ENCODE measurements around the gene ANKRD11. TPM values are rescaled to one million over a fixed set of nuclear protein-coding genes. Genes with fewer than 3 reads are reported as not detected.
"Not testable (repeated sequence)": the region's sequence is repeated elsewhere in the genome, so short reads cannot be mapped to it uniquely, and the experiment has no call there.

Gene ANKRD11
- total RNA-seq, 2 donors from 2014 or later: 197 to 320 TPM

- Mint-ChIP-seq H3K4me1 (ENCODE audit: low read depth in 2 of 2) (peaks cover 0 to 13% of the 10 kb centered on the region in 2 donors), H3K4me3 (no peak overlapping the region), H3K36me3 (peaks cover 4% of the 10 kb centered on the region), H3K27ac (no peak overlapping the region), H3K27me3 (no peaks in the 10 kb centered on the region), H3K9me3 (no peaks in the 10 kb centered on the region)
- peak in 1 of 2 donors; percentile 19 for ATAC-seq
- no peak for DNase-seq (ENCODE audit: low spot score)
These were observed 214.3 kb downstream of the ANKRD11 start for GRCh38 chr16:89275837-89276720.

- H3K36me3 Mint-ChIP-seq: peaks cover 4% of the 10 kb centered on the region
- H3K4me1 Mint-ChIP-seq (ENCODE audit: low read depth in 2 of 2): peaks cover 0 to 16% of the 10 kb centered on the region in 2 donors
- H3K27ac Mint-ChIP-seq: no peak overlapping the region
These were observed 215.1 kb downstream of the ANKRD11 start for GRCh38 chr16:89275284-89275584.

GRCh38 chr16:89274561-89275283 is 215.6 kb downstream of the ANKRD11 start:
- no peak for ATAC-seq
- peak; percentile 29 for DNase-seq (ENCODE audit: low spot score)
- H3K4me3 Mint-ChIP-seq: no peak overlapping the region
- no peaks in the 10 kb centered on the region for H3K27me3 Mint-ChIP-seq
- H3K36me3 Mint-ChIP-seq: peaks cover 4% of the 10 kb centered on the region
- peaks cover 0 to 16% of the 10 kb centered on the region in 2 donors for H3K4me1 Mint-ChIP-seq (ENCODE audit: low read depth in 2 of 2)
- H3K9me3 Mint-ChIP-seq: no peaks in the 10 kb centered on the region
- H3K27ac Mint-ChIP-seq: no peak overlapping the region

More at GRCh38 chr16:89275284-89275584, 215.1 kb downstream of the ANKRD11 start:
- DNase-seq (ENCODE audit: low spot score): no peak
- no peak overlapping the region for H3K4me3 Mint-ChIP-seq
- no peaks in the 10 kb centered on the region for H3K27me3 Mint-ChIP-seq
- no peaks in the 10 kb centered on the region for H3K9me3 Mint-ChIP-seq
- ATAC-seq: no peak

- ATAC-seq (no peak), DNase-seq (ENCODE audit: low spot score) (no peak)
- Mint-ChIP-seq H3K9me3 (no peaks in the 10 kb centered on the region), H3K36me3 (peaks cover 4% of the 10 kb centered on the region), H3K4me1 (ENCODE audit: low read depth in 2 of 2) (peaks cover 0 to 18% of the 10 kb centered on the region in 2 donors), H3K27ac (peak overlapping the region in 1 of 2 donors; percentile 50), H3K27me3 (no peaks in the 10 kb centered on the region), H3K4me3 (no peak overlapping the region)
These were observed 216.5 kb downstream of the ANKRD11 start for GRCh38 chr16:89273741-89274472.

- Mint-ChIP-seq H3K9me3 (no peaks in the 10 kb centered on the region), H3K4me3 (no peak overlapping the region), H3K27ac (peak overlapping the region in 1 of 2 donors; percentile 50), H3K36me3 (peaks cover 4% of the 10 kb centered on the region), H3K27me3 (no peaks in the 10 kb centered on the region), H3K4me1 (ENCODE audit: low read depth in 2 of 2) (peaks cover 0 to 20% of the 10 kb centered on the region in 2 donors)
- ATAC-seq (no peak), DNase-seq (ENCODE audit: low spot score) (no peak)
These were observed 217.7 kb downstream of the ANKRD11 start for GRCh38 chr16:89272631-89273030.

- peak; percentile 40 for DNase-seq (ENCODE audit: low spot score)
- H3K27me3 Mint-ChIP-seq: no peaks in the 10 kb centered on the region
- H3K9me3 Mint-ChIP-seq: no peaks in the 10 kb centered on the region
- no peak for ATAC-seq
- no peak overlapping the region for H3K27ac Mint-ChIP-seq
- H3K36me3 Mint-ChIP-seq: peaks cover 4% of the 10 kb centered on the region
- H3K4me3 Mint-ChIP-seq: no peak overlapping the region
- peaks cover 0 to 20% of the 10 kb centered on the region in 2 donors for H3K4me1 Mint-ChIP-seq (ENCODE audit: low read depth in 2 of 2)
These were observed 219.6 kb downstream of the ANKRD11 start for GRCh38 chr16:89270666-89271345.

GRCh38 chr16:89269805-89270665 is 220.3 kb downstream of the ANKRD11 start:
- Mint-ChIP-seq H3K27me3 (no peaks in the 10 kb centered on the region), H3K36me3 (peaks cover 4% of the 10 kb centered on the region), H3K4me1 (ENCODE audit: low read depth in 2 of 2) (peaks cover 0 to 20% of the 10 kb centered on the region in 2 donors), H3K4me3 (no peak overlapping the region), H3K27ac (no peak overlapping the region), H3K9me3 (no peaks in the 10 kb centered on the region)
- ATAC-seq (no peak), DNase-seq (ENCODE audit: low spot score) (peak; percentile 49)

GRCh38 chr16:89268987-89269735 is 221.2 kb downstream of the ANKRD11 start:
- H3K36me3 Mint-ChIP-seq: peaks cover 4% of the 10 kb centered on the region
- H3K9me3 Mint-ChIP-seq: no peaks in the 10 kb centered on the region
- H3K27me3 Mint-ChIP-seq: no peaks in the 10 kb centered on the region
- DNase-seq (ENCODE audit: low spot score) (peak; percentile 15), ATAC-seq (no peak)
- H3K4me1 Mint-ChIP-seq (ENCODE audit: low read depth in 2 of 2): peaks cover 0 to 20% of the 10 kb centered on the region in 2 donors
- no peak overlapping the region for H3K4me3 Mint-ChIP-seq
- peak overlapping the region in 1 of 2 donors; percentile 13 for H3K27ac Mint-ChIP-seq

GRCh38 chr16:89268585-89268984 is 221.8 kb downstream of the ANKRD11 start:
- Mint-ChIP-seq H3K27me3 (no peaks in the 10 kb centered on the region), H3K4me1 (ENCODE audit: low read depth in 2 of 2) (peaks cover 0 to 17% of the 10 kb centered on the region in 2 donors), H3K9me3 (no peaks in the 10 kb centered on the region), H3K27ac (peak overlapping the region in 1 of 2 donors; percentile 13), H3K4me3 (no peak overlapping the region), H3K36me3 (peaks cover 4% of the 10 kb centered on the region)
- DNase-seq (ENCODE audit: low spot score) (peak; percentile 46), ATAC-seq (no peak)

GRCh38 chr16:89267746-89268145 is 222.6 kb downstream of the ANKRD11 start:
- H3K9me3 Mint-ChIP-seq, H3K27ac Mint-ChIP-seq, H3K36me3 Mint-ChIP-seq, ATAC-seq, H3K4me3 Mint-ChIP-seq, H3K27me3 Mint-ChIP-seq: not testable (repeated sequence)
- peak; percentile 15 for DNase-seq (ENCODE audit: low spot score)
- peaks cover 0 to 15% of the 10 kb centered on the region in 2 donors for H3K4me1 Mint-ChIP-seq (ENCODE audit: low read depth in 2 of 2)

GRCh38 chr16:89266521-89267134 is 223.7 kb downstream of the ANKRD11 start:
- DNase-seq (ENCODE audit: low spot score) (peak; percentile 39), ATAC-seq (no peak)
- Mint-ChIP-seq H3K4me3 (no peak overlapping the region), H3K27ac (no peak overlapping the region), H3K9me3 (no peaks in the 10 kb centered on the region), H3K36me3 (no peaks in the 10 kb centered on the region), H3K4me1 (ENCODE audit: low read depth in 2 of 2) (peaks cover 0 to 12% of the 10 kb centered on the region in 2 donors), H3K27me3 (no peaks in the 10 kb centered on the region)

- Mint-ChIP-seq H3K4me3 (no peak overlapping the region), H3K27me3 (no peaks in the 10 kb centered on the region), H3K9me3 (no peaks in the 10 kb centered on the region), H3K4me1 (ENCODE audit: low read depth in 2 of 2) (peaks cover 0 to 11% of the 10 kb centered on the region in 2 donors), H3K36me3 (no peaks in the 10 kb centered on the region), H3K27ac (no peak overlapping the region)
- peak; percentile 40 for DNase-seq (ENCODE audit: low spot score)
- ATAC-seq: peak in 1 of 2 donors; percentile 3
These were observed 224.7 kb downstream of the ANKRD11 start for GRCh38 chr16:89265647-89266046.

Data from natural killer cell treated with Interleukin-12 subunit alpha and Interleukin-12 subunit beta and Interleukin-15 and Interleukin-18, amount 100 ng/mL, for 72 hours (primary cell).